B cell (primary cell): ENCODE measurements around the gene TIMM10.

ENCODE experiments used
- CTCF ChIP-seq: fragments of 200-600 bp; IDR thresholded peaks from one replicate; pipeline ENCODE4 v1.8.0; 2022; ENCODE audit warnings: antibody characterized with exemption, mild to moderate bottlenecking
- EZH2 ChIP-seq: IDR thresholded peaks from 2 replicates; pipeline ENCODE4 v1.6.1; 2012; ENCODE audit warnings: borderline replicate concordance, low read depth, mild to moderate bottlenecking, moderate library complexity, low read length; ENCODE audit not compliant: insufficient read depth, poor library complexity, severe bottlenecking

- TF ChIP-seq CTCF (no peak), EZH2 (no peak)
Measured at GRCh38 chr11:57513911-57514537, 16.5 kb downstream of the TIMM10 start.
